Fibroblast of skin of left biceps (primary cell): Measurements from ENCODE around the gene GABRB3.

Source experiments
- DNase-seq, 2 experiments: peaks; one replicate each; pipeline ENCODE4 v3.0.0-alpha.2; 2013; ENCODE audit warnings: low read depth in 2 of 2

Gene GABRB3

GRCh38 chr15:26772154-26773066 lies at the start of gene GABRB3:
Gene GABRB3 (minus strand): TSS chr15:26773066.
- no peak for DNase-seq

GRCh38 chr15:26807517-26808427 lies 34.9 kb upstream of the GABRB3 start:
- DNase-seq = no peak

GRCh38 chr15:26806574-26806973 lies 33.7 kb upstream of the GABRB3 start:
- no peak for DNase-seq

GRCh38 chr15:26806151-26806550 lies 33.3 kb upstream of the GABRB3 start:
- DNase-seq = no peak

GRCh38 chr15:26805470-26805869 lies 32.6 kb upstream of the GABRB3 start:
- no peak for DNase-seq

- no peak for DNase-seq
Observed at GRCh38 chr15:26804063-26804804, 31.4 kb upstream of the GABRB3 start.

DNA sequence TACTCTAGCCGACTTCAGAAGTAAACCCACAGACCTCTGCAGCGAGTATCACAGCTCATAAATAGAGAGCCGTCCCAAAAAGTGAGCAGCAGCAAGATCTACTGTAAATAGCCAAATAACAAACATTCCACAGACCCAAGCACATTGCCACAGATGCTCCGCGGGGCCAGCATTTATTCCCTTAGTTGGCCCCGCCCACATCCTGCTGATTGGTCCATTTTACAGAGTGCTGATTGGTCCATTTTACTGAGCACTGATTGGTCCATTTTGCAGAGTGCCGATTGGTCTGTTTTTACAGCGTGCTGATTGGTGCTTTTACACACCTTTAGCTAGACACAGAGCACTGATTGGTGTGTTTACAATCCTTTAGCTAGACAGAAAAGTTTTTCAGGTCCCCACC lies 17.3 kb upstream of the GABRB3 start:
- no peak for DNase-seq

DNA sequence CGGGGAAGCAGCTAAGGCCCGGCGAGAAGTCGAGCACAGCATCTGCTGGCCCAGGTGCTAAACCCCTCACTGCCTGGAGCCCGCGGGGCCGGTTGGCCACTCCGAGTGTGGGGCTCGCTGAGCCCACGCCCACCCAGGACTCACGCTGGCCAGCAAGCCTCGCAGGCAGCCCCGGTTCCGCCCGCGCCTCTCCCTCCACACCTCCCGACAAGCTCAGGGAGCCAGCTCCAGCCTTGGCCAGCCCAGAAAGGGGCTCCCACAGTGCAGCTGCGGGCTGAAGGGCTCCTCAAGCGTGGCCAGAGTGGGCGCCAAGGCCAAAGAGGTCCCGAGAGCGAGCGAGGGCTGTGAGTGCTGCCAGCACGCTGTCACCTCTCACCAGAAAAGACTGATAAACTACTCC lies 8.9 kb upstream of the GABRB3 start:
- no peak for DNase-seq

- DNase-seq = no peak
Observed at GRCh38 chr15:26773917-26774316, 1.1 kb upstream of the GABRB3 start.

- no peak for DNase-seq
Observed at GRCh38 chr15:26773067-26773877, 406 bp upstream of the GABRB3 start.

DNA sequence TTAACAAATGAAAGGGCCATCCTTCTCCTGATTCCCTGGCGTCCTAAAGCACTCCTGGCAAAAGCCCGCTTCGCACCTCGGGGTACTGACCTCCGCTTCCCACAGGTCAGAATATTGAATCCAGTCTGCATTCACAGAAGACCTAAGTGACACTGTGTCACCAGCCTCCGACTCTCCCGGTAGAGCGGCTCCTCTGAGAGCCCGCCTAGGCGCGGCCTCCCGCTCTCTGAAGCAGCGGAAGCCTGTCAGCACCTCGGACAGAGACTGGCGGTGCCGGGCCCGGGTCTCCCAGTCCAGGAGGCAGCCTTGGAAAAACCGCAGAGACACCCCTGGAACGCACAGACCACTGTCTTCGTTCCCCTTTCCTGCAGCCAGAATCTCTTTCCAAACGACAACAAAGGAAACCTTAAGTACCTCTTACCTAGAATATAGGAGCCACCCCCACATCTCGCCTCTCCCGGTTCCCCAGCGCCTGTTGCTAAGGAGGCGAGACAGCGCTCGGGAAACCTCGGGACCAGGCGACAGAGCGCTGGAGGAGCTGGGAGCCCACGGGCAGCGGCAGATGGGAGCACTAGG lies 1.2 kb downstream of the GABRB3 start:
- no peak for DNase-seq

DNA sequence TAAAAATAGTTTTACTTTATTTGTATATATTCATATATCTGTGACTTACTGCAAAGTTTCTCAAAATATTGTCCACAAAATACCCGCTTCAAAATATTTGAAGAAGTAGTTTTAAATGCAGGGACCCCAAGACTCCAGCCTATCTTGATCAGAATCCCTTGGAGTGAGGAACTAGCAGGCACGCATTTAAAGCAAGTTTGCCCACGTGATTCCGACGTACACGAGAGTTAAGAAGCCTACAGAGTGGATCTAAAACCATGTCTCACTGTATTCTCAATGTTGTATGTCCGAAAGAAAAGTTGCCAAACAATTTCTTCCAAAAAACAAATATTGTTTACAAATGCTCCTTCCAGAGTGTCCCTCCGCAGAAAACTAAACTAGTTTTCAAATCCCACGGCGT lies 1.7 kb downstream of the GABRB3 start:
- no peak for DNase-seq

- DNase-seq = no peak
Observed at GRCh38 chr15:26767169-26767670, 5.6 kb downstream of the GABRB3 start.

GRCh38 chr15:26766262-26766661 lies 6.6 kb downstream of the GABRB3 start:
- DNase-seq = no peak

- no peak for DNase-seq
Observed at GRCh38 chr15:26759986-26760385, 12.9 kb downstream of the GABRB3 start.

GRCh38 chr15:26758079-26758478 lies 14.8 kb downstream of the GABRB3 start:
- DNase-seq = no peak

DNA sequence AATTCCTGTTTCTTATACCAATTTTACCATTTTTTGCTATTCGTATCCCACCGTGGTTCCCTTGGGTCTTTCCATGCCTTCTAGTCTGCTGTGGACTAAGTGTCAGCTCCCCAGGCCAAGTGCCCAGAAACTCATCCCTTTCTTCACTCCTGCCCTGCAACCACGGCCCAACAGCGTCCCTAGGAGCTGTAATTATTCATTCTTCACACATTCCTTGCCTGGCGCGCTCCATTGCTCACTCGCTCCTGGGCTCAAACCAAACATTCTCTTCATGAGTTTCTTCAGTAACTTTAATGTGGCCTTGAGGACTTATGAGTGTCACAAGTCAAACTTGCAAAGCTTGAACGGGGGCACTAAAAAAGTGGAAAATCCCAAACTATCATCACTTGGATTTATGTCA lies 15.7 kb downstream of the GABRB3 start:
- no peak for DNase-seq

DNA sequence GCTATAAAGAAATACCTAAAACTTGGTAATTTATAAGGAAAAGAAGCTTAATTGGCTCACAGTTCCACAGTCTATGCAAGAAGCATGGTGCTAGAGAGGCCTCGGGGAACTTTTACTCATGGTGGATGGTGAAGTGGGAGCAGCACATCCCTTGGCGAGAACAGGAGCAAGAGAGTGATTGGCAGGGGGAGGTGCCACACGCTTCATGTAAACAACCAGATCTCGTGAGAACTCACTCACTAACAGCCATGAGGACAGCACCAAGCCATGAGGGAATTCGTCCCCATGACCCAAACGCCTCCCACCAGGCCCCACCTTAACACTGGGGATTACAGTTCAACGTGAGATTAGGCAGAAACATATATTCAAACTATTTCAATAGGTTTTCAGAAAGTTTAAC lies 28.0 kb downstream of the GABRB3 start:
- no peak for DNase-seq

GRCh38 chr15:26739791-26740190 lies 33.1 kb downstream of the GABRB3 start:
- DNase-seq = no peak

- no peak for DNase-seq
Observed at GRCh38 chr15:26738996-26739395, 33.9 kb downstream of the GABRB3 start.
